ENCODE data around the gene ACADL. TPM values are rescaled to one million over a fixed set of nuclear protein-coding genes. Genes with fewer than 3 reads are reported as not detected.

Gene ACADL
- total RNA-seq, 1 donor from 2014 or later, result 0.35 TPM

DNA sequence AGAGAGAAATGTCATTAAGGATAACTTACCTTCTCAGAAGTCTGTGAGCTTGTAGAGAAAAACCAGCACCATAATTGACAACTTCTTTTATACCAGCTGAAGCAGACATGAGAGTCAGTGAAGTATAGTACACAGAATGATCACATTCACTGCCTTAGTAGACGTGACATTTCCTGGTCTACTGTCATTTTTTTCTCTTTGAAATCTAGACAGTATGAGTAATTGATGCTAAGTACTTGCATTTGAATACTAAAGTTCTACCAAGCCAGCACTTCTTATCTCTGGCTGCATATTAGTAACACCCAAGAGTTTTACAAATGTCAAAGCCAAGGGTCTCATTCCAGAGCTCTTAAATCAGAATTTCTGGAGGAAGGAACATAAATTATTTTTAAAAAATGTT is 25.4 kb upstream of the ACADL start:
- Mint-ChIP-seq H3K36me3 (ENCODE audit: low read depth) (no peaks in the 10 kb centered on the region), H3K4me1 (no peaks in the 10 kb centered on the region), H3K27me3 (ENCODE audit: low read depth) (no peaks in the 10 kb centered on the region), H3K4me3 (no peak overlapping the region), H3K9me3 (no peaks in the 10 kb centered on the region), H3K27ac (ENCODE audit: unreplicated experiment) (no peak overlapping the region)
- no peak for DNase-seq (ENCODE audit: low read depth, low spot score)
- TF ChIP-seq, protein P1, sequence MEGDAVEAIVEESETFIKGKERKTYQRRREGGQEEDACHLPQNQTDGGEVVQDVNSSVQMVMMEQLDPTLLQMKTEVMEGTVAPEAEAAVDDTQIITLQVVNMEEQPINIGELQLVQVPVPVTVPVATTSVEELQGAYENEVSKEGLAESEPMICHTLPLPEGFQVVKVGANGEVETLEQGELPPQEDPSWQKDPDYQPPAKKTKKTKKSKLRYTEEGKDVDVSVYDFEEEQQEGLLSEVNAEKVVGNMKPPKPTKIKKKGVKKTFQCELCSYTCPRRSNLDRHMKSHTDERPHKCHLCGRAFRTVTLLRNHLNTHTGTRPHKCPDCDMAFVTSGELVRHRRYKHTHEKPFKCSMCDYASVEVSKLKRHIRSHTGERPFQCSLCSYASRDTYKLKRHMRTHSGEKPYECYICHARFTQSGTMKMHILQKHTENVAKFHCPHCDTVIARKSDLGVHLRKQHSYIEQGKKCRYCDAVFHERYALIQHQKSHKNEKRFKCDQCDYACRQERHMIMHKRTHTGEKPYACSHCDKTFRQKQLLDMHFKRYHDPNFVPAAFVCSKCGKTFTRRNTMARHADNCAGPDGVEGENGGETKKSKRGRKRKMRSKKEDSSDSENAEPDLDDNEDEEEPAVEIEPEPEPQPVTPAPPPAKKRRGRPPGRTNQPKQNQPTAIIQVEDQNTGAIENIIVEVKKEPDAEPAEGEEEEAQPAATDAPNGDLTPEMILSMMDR (conservative IDR thresholded peaks at IDR 0.05), result no peak

DNA sequence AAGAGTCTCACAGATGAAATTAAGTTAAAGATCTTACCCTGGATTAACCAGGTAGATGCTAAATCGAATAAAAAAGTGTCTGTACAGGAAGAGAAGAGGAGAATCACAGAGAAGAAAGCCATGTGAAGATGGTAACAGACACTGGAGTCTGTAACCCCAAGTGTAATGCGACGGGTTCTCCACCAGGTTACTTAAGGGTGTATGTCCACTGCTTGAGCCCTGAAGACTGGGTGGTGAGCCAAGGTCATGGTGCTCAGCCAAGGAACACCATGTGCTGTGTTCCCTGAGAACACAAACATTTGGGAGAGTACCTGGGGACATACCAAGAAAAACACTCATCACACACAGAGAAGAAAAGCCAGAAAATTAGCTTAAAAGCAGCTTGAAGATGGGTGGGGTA is 8.2 kb upstream of the ACADL start:
- H3K27ac Mint-ChIP-seq (ENCODE audit: unreplicated experiment), result no peak overlapping the region
- no peaks in the 10 kb centered on the region for H3K36me3 Mint-ChIP-seq (ENCODE audit: low read depth)
- no peak for DNase-seq (ENCODE audit: low read depth, low spot score)
- no peaks in the 10 kb centered on the region for H3K4me1 Mint-ChIP-seq
- H3K4me3 Mint-ChIP-seq, result no peak overlapping the region
- TF ChIP-seq, protein P1 (conservative IDR thresholded peaks at IDR 0.05), result no peak
- no peaks in the 10 kb centered on the region for H3K9me3 Mint-ChIP-seq
- peaks cover 5% of the 10 kb centered on the region for H3K27me3 Mint-ChIP-seq (ENCODE audit: low read depth)

DNA sequence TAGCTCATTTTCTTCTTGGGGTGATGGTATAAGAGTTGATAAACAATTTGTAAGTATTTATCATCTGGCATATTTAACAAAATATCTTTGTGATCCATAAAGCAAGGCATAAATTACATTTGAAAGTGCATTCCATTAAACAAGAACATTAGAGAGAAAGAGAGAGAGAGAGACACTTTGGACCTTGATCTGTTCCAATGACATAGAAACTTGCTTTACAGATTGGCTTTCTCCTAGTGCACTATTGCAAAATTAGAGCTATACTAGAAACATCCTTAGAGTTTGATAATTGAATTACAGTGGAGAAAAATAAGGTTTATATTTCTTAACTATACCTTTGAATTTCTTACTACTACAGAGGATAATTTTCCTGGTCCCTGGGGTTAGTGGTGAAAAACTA is 5.7 kb upstream of the ACADL start:
- Mint-ChIP-seq H3K27me3 (ENCODE audit: low read depth) (peaks cover 23% of the 10 kb centered on the region), H3K9me3 (no peaks in the 10 kb centered on the region), H3K27ac (ENCODE audit: unreplicated experiment) (no peak overlapping the region), H3K4me1 (no peaks in the 10 kb centered on the region), H3K4me3 (no peak overlapping the region), H3K36me3 (ENCODE audit: low read depth) (no peaks in the 10 kb centered on the region)
- TF ChIP-seq, protein P1 (conservative IDR thresholded peaks at IDR 0.05), result no peak
- DNase-seq (ENCODE audit: low read depth, low spot score), result no peak

DNA sequence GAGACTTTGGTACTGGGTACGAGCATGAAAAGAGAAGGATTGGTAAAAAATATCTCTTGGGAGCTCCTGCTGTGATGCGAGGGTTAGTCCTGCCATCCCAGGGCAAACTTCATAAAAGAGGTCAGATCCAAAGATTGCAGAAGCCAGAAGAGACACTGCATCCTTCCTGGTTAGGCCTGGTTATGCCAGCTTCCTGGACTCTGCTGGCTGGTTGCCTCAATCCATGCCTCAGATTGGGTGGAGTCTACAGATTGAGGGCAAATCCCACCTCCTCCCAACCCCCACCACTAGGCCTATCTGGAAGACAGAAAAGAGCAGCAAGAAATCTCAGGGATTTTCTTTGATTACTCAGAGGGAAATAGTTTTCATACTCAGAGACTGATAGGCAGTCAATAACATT is 5.3 kb upstream of the ACADL start:
- TF ChIP-seq, protein P1 (conservative IDR thresholded peaks at IDR 0.05), result no peak
- H3K4me1 Mint-ChIP-seq, result no peaks in the 10 kb centered on the region
- H3K27ac Mint-ChIP-seq (ENCODE audit: unreplicated experiment), result no peak overlapping the region
- no peak overlapping the region for H3K4me3 Mint-ChIP-seq
- H3K27me3 Mint-ChIP-seq (ENCODE audit: low read depth), result peaks cover 28% of the 10 kb centered on the region
- no peak for DNase-seq (ENCODE audit: low read depth, low spot score)
- H3K9me3 Mint-ChIP-seq, result no peaks in the 10 kb centered on the region
- no peaks in the 10 kb centered on the region for H3K36me3 Mint-ChIP-seq (ENCODE audit: low read depth)

DNA sequence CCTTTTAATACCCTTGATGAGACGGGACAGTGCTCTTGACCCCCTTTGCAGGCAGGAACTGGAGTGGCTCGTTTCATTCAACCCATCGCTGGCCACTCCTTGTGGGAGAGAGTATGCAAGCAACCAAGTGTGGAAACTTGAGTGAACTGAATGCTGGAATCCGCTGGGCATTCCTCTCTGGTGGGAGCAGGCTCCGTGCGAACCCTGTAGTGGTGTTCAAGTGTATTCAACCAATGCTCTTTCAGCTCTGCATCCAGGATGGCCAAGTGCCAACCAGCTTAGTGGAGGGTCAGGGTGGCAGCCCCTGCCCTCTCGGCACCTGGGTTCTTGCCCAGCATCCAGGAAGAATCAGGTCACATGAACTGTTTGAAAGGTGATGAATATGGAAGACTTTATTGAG is 3.3 kb upstream of the ACADL start:
- Mint-ChIP-seq H3K27me3 (ENCODE audit: low read depth) (peaks cover 46% of the 10 kb centered on the region), H3K36me3 (ENCODE audit: low read depth) (no peaks in the 10 kb centered on the region), H3K4me3 (no peak overlapping the region), H3K4me1 (no peaks in the 10 kb centered on the region), H3K9me3 (no peaks in the 10 kb centered on the region), H3K27ac (ENCODE audit: unreplicated experiment) (no peak overlapping the region)
- DNase-seq (ENCODE audit: low read depth, low spot score), result no peak
- TF ChIP-seq, protein P1 (conservative IDR thresholded peaks at IDR 0.05), result no peak

All from neural crest cell (in vitro differentiated cells).